Naive thymus-derived CD8-positive, alpha-beta T cell (primary cell): ENCODE results near the gene PIK3R3. TPM values are rescaled to one million over a fixed set of nuclear protein-coding genes. Genes with fewer than 3 reads are reported as not detected.

Experiments
- ATAC-seq, 2 donors: fragments of 150-1000 bp; cut with Tn5 transposase in 1 of 2; sonication (Bioruptor Pico), chemical (Tn5 transposase) in 1 of 2; 1 replicate in 1 of 2; 2 replicates in 1 of 2; pipeline ENCODE4 v1.10.0; 2021; ENCODE audit warnings: mild to moderate bottlenecking in 2 of 2, moderate library complexity in 2 of 2
- POLR2A ChIA-PET: fragments of 350-600 bp; sonication (Branson Sonifier 250); formaldehyde crosslinking; loops from one replicate; lab custom pipeline; 2021; ENCODE audit warnings: antibody characterized with exemption; lab: Charles Lee
- DNase-seq, 10 donors: peaks; one replicate each; pipeline versions ENCODE4 v3.0.0 to v3.0.0-alpha.2; 2020 to 2022
- H3K27ac Mint-ChIP-seq, 10 donors: one replicate each; pipeline ENCODE4 v1.8.0; 2020 to 2022; ENCODE audit warnings: mild to moderate bottlenecking in 10 of 10, mixed read lengths in 10 of 10, moderate library complexity in 4 of 10, inconsistent platforms in 1 of 10
- H3K27me3 Mint-ChIP-seq, 5 donors: one replicate each; pipeline ENCODE4 v1.8.0; 2021 to 2022; ENCODE audit warnings: mixed read lengths in 5 of 5
- H3K36me3 Mint-ChIP-seq, 3 donors: one replicate each; pipeline ENCODE4 v1.8.0; 2020 to 2022; ENCODE audit warnings: mixed read lengths in 3 of 3, mild to moderate bottlenecking in 2 of 3, inconsistent platforms in 1 of 3
- H3K4me1 Mint-ChIP-seq, 4 donors: one replicate each; pipeline ENCODE4 v1.8.0; 2021 to 2022; ENCODE audit warnings: mixed read lengths in 4 of 4
- H3K4me3 Mint-ChIP-seq, 10 donors: one replicate each; pipeline ENCODE4 v1.8.0; 2020 to 2022; ENCODE audit warnings: mild to moderate bottlenecking in 10 of 10, mixed read lengths in 10 of 10, moderate library complexity in 6 of 10, inconsistent platforms in 1 of 10
- H3K9me3 Mint-ChIP-seq, 9 donors: one replicate each; pipeline ENCODE4 v1.8.0; 2020 to 2022; ENCODE audit warnings: mixed read lengths in 9 of 9, mild to moderate bottlenecking in 3 of 9, inconsistent platforms in 1 of 9, moderate library complexity in 1 of 9
- polyA plus RNA-seq, 3 donors: library from polyadenylated mRNA; unstranded; fragments of 300-500 nt; fragmentation: Illumina TruSeq; gene quantifications; one replicate each; pipeline ENCODE4 v1.2.3, GENCODE V29; 2021
- total RNA-seq, 8 experiments: library from RNA in 2 of 8; stranded (reverse) in 2 of 8; gene quantifications; one replicate each; pipeline ENCODE4 v1.2.3 and lab custom pipeline; 2021 to 2026

Gene PIK3R3
- total and polyA plus RNA-seq, 5 experiments from 2014 or later = 0.41 to 1.4 (median 0.82) TPM

GRCh38 chr1:45999507-45999906, 132.9 kb downstream of the PIK3R3 start:
- no peak for ATAC-seq
- H3K9me3 Mint-ChIP-seq = no peaks in the 10 kb centered on the region

GRCh38 chr1:45998020-45998617, 134.3 kb downstream of the PIK3R3 start:
- H3K4me3 Mint-ChIP-seq = no peak overlapping the region
- ATAC-seq (no peak), DNase-seq (no peak)
- H3K27me3 Mint-ChIP-seq = no peaks in the 10 kb centered on the region
- H3K9me3 Mint-ChIP-seq = no peaks in the 10 kb centered on the region
- peaks cover 0 to 2% (median 0%) of the 10 kb centered on the region in 4 donors for H3K4me1 Mint-ChIP-seq
- POLR2A ChIA-PET = no interaction called here
- H3K36me3 Mint-ChIP-seq = peaks cover 0 to 7% (median 0%) of the 10 kb centered on the region in 3 donors
- H3K27ac Mint-ChIP-seq = no peak overlapping the region

More at GRCh38 chr1:45999507-45999906, 132.9 kb downstream of the PIK3R3 start:
- Mint-ChIP-seq H3K4me1 (peaks cover 0 to 2% (median 0%) of the 10 kb centered on the region in 4 donors), H3K27me3 (no peaks in the 10 kb centered on the region), H3K4me3 (no peak overlapping the region), H3K36me3 (peaks cover 0 to 9% (median 0%) of the 10 kb centered on the region in 3 donors), H3K27ac (no peak overlapping the region)
- DNase-seq = no peak
- POLR2A ChIA-PET = no interaction called here

GRCh38 chr1:45995298-45995697, 137.1 kb downstream of the PIK3R3 start:
- Mint-ChIP-seq H3K4me1 (peaks cover 0 to 2% (median under 1%) of the 10 kb centered on the region in 4 donors), H3K9me3 (peaks cover 0 to 7% (median 1%) of the 10 kb centered on the region in 9 donors), H3K27ac (peak overlapping the region in 1 of 10 donors; percentile 3), H3K36me3 (peaks cover 0 to 10% (median 0%) of the 10 kb centered on the region in 3 donors), H3K4me3 (no peak overlapping the region), H3K27me3 (peaks cover 0 to 1% (median 0%) of the 10 kb centered on the region in 5 donors)
- ATAC-seq (no peak), DNase-seq (no peak)
- POLR2A ChIA-PET = interaction anchor here (0.6 kb wide), 1 partner anchor 9 kb away, joined by 5 read pairs; no protein-coding TSS in a partner anchor

GRCh38 chr1:45994423-45994822, 138.0 kb downstream of the PIK3R3 start:
- ATAC-seq (no peak), DNase-seq (no peak)
- peaks cover 0 to 2% (median under 1%) of the 10 kb centered on the region in 4 donors for H3K4me1 Mint-ChIP-seq

More at GRCh38 chr1:45994423-45994822, 138.0 kb downstream of the PIK3R3 start:
- Mint-ChIP-seq H3K27ac (no peak overlapping the region), H3K4me3 (no peak overlapping the region), H3K27me3 (peaks cover 0 to 1% (median 0%) of the 10 kb centered on the region in 5 donors), H3K9me3 (peaks cover 0 to 7% (median 1%) of the 10 kb centered on the region in 9 donors), H3K36me3 (peaks cover 0 to 4% (median 0%) of the 10 kb centered on the region in 3 donors)
- POLR2A ChIA-PET = no interaction called here

Other genes starting within 250 kb of the PIK3R3 start
- not detected for gene TSPAN1, start 42.5 kb upstream of the PIK3R3 start, total RNA-seq
- gene TSPAN1, start 42.5 kb upstream of the PIK3R3 start, polyA plus RNA-seq = not detected
- not detected for gene P3R3URF, start 43.9 kb upstream of the PIK3R3 start, total RNA-seq
- gene P3R3URF, start 43.9 kb upstream of the PIK3R3 start, polyA plus RNA-seq = not detected
- gene POMGNT1, start 65.8 kb upstream of the PIK3R3 start, total RNA-seq = 10 to 100 TPM; 46.0 to 52.3 TPM
- 10 to 100 TPM; 23.5 to 33.4 (median 24.0) TPM for gene POMGNT1, start 65.8 kb upstream of the PIK3R3 start, polyA plus RNA-seq
- under 1 TPM; 0.33 to 0.65 TPM for gene LURAP1, start 70.7 kb upstream of the PIK3R3 start, total RNA-seq
- under 1 TPM in 1 of 3 donors, not detected in 2; 0.30 TPM for gene LURAP1, start 70.7 kb upstream of the PIK3R3 start, polyA plus RNA-seq
- 1 to 10 TPM in 1 of 2 experiments, under 1 TPM in 1; 0.80 to 1.0 TPM for gene RAD54L, start 115.1 kb upstream of the PIK3R3 start, total RNA-seq
- gene RAD54L, start 115.1 kb upstream of the PIK3R3 start, polyA plus RNA-seq = under 1 TPM in 1 of 3 donors, not detected in 2; 0.27 TPM
- gene LRRC41, start 171.0 kb upstream of the PIK3R3 start, total RNA-seq = 10 to 100 TPM; 38.6 to 40.2 TPM
- gene LRRC41, start 171.0 kb upstream of the PIK3R3 start, polyA plus RNA-seq = 10 to 100 TPM; 43.7 to 46.5 (median 44.6) TPM
- 100 to 1,000 TPM; 130 to 148 TPM for gene UQCRH, start 171.1 kb upstream of the PIK3R3 start, total RNA-seq
- 100 to 1,000 TPM; 293 to 371 (median 330) TPM for gene UQCRH, start 171.1 kb upstream of the PIK3R3 start, polyA plus RNA-seq
- gene NSUN4, start 208.2 kb upstream of the PIK3R3 start, total RNA-seq = 10 to 100 TPM; 21.7 to 29.7 TPM
- 10 to 100 TPM; 10.3 to 14.0 (median 12.3) TPM for gene NSUN4, start 208.2 kb upstream of the PIK3R3 start, polyA plus RNA-seq